Caco-2 (cell line): ENCODE results near the gene BLOC1S1. TPM values are rescaled to one million over a fixed set of nuclear protein-coding genes. Genes with fewer than 3 reads are reported as not detected.
A peak's percentile ranks its signal among the peaks of the same experiment; 100 is the strongest.

Source experiments
- BruUV-seq: library from RNA; stranded (reverse); fragments of 400-500 nt; replicated peaks from 2 replicates; lab custom pipeline; 2021; lab: Mats Ljungman, UMichigan
- CTCF ChIA-PET: fragments of 300-600 bp; sonication (Branson Sonifier 250); formaldehyde crosslinking; loops from one replicate; lab custom pipeline; 2022; ENCODE audit warnings: antibody characterized with exemption; lab: Charles Lee
- POLR2A ChIA-PET: fragments of 300-600 bp; sonication (Branson Sonifier 250); formaldehyde crosslinking; loops from one replicate; lab custom pipeline; 2022; ENCODE audit warnings: antibody characterized with exemption; lab: Charles Lee
- DNase-seq, 2 experiments: peaks; one replicate each; pipeline versions ENCODE4 v3.0.0 to v3.0.0-alpha.2; 2020 to 2022
- H3K27me3 ChIP-seq: replicated peaks from 2 replicates; pipeline ENCODE4 v1.6.0; 2011; ENCODE audit warnings: low read length; ENCODE audit not compliant: control insufficient read depth, insufficient read depth
- H3K36me3 ChIP-seq: 2 replicates; pipeline ENCODE4 v1.5.1; 2011; ENCODE audit warnings: low read length; ENCODE audit not compliant: control insufficient read depth, insufficient read depth
- H3K4me1 ChIP-seq: fragments of 250-450 bp; sonication (Bioruptor Pico); 2 replicates; pipeline ENCODE4 v1.5.1; 2020; ENCODE audit warnings: mild to moderate bottlenecking
- H3K4me3 ChIP-seq: 2 replicates; pipeline ENCODE4 v1.5.1; 2011; ENCODE audit warnings: low read depth, mild to moderate bottlenecking, control low read depth, low read length
- H3K9me3 ChIP-seq: fragments of 250-450 bp; sonication (Bioruptor Pico); 2 replicates; pipeline ENCODE4 v1.5.1; 2020; ENCODE audit warnings: mild to moderate bottlenecking, moderate library complexity
- H3K27ac Mint-ChIP-seq: one replicate; pipeline ENCODE4 v1.8.0; 2022; ENCODE audit warnings: mixed read lengths; ENCODE audit not compliant: unreplicated experiment
- H3K27me3 Mint-ChIP-seq: one replicate; pipeline ENCODE4 v1.8.0; 2022; ENCODE audit warnings: mixed read lengths; ENCODE audit not compliant: insufficient read depth, unreplicated experiment
- H3K36me3 Mint-ChIP-seq: one replicate; pipeline ENCODE4 v1.8.0; 2022; ENCODE audit warnings: mild to moderate bottlenecking, mixed read lengths; ENCODE audit not compliant: insufficient read depth, unreplicated experiment
- H3K4me1 Mint-ChIP-seq: one replicate; pipeline ENCODE4 v1.8.0; 2022; ENCODE audit warnings: low read depth, mixed read lengths; ENCODE audit not compliant: unreplicated experiment
- H3K4me3 Mint-ChIP-seq: one replicate; pipeline ENCODE4 v1.8.0; 2022; ENCODE audit warnings: mild to moderate bottlenecking, moderate library complexity, mixed read lengths; ENCODE audit not compliant: unreplicated experiment
- H3K9me3 Mint-ChIP-seq: one replicate; pipeline ENCODE4 v1.8.0; 2022; ENCODE audit warnings: mixed read lengths; ENCODE audit not compliant: unreplicated experiment
- CTCF ChIP-seq, 2 experiments: fragments of 200-600 bp in 1 of 2; IDR thresholded peaks; 1 replicate in 1 of 2; 2 replicates in 1 of 2; pipeline versions ENCODE4 v1.5.1 to v1.8.0; 2011 to 2022; ENCODE audit warnings: antibody characterized with exemption in 1 of 2, control low read depth in 1 of 2, inconsistent platforms in 1 of 2, low read depth in 1 of 2, low read length in 1 of 2, mild to moderate bottlenecking in 1 of 2, moderate library complexity in 1 of 2; ENCODE audit not compliant: insufficient read depth in 1 of 2, severe bottlenecking in 1 of 2, unreplicated experiment in 1 of 2
- intact Hi-C: fragments of 100-400 bp; cut with micrococcal nuclease; formaldehyde crosslinking; loops from one replicate; pipeline ENCODE4 v1.10.0; 2022; ENCODE audit not compliant: unreplicated experiment
- total RNA-seq: library from RNA; stranded (reverse); gene quantifications from 2 replicates; pipeline ENCODE4 v1.2.3, GENCODE V29; 2022

The BLOC1S1 gene
- total RNA-seq, 1 experiment from 2014 or later = 73.7 TPM

- peaks cover 58% of the 10 kb centered on the region for H3K36me3 Mint-ChIP-seq
- ChIA-PET CTCF (interaction anchor here (3.6 kb wide), 1 partner anchor 11 kb away, joined by 32 read pairs; no protein-coding TSS in a partner anchor), POLR2A (no interaction called here)
- H3K4me3 ChIP-seq = peak overlapping the region; percentile 90
- H3K36me3 ChIP-seq = peaks cover 4% of the 10 kb centered on the region
- TF ChIP-seq CTCF (IDR thresholded peaks at IDR 0.05; ENCODE audit: insufficient read depth in 1 of 2, low read depth in 1 of 2, low read length in 1 of 2, severe bottlenecking in 1 of 2, unreplicated experiment in 1 of 2) = no peak
- peaks cover 22% of the 10 kb centered on the region for H3K4me1 Mint-ChIP-seq
- DNase-seq = no peak
- H3K9me3 ChIP-seq = no peaks in the 10 kb centered on the region
- H3K4me1 ChIP-seq = peaks cover 23% of the 10 kb centered on the region
- H3K9me3 Mint-ChIP-seq = no peaks in the 10 kb centered on the region
- H3K27me3 ChIP-seq = no peaks in the 10 kb centered on the region
- H3K27ac Mint-ChIP-seq = peak overlapping the region; percentile 93
- peak overlapping the region; percentile 90 for H3K4me3 Mint-ChIP-seq
- H3K27me3 Mint-ChIP-seq = no peaks in the 10 kb centered on the region
- BruUV-seq = no TSS peak
- intact Hi-C loops = no loop called here
These were observed 11.1 kb downstream of the BLOC1S1 start for GRCh38 chr12:55726971-55727370.

- Mint-ChIP-seq H3K27ac (peak overlapping the region; percentile 93), H3K4me1 (peaks cover 22% of the 10 kb centered on the region), H3K36me3 (peaks cover 55% of the 10 kb centered on the region), H3K9me3 (no peaks in the 10 kb centered on the region), H3K27me3 (no peaks in the 10 kb centered on the region), H3K4me3 (peak overlapping the region; percentile 90)
- no peaks in the 10 kb centered on the region for H3K9me3 ChIP-seq
- no peaks in the 10 kb centered on the region for H3K27me3 ChIP-seq
- CTCF ChIA-PET = interaction anchor here (3.6 kb wide), 1 partner anchor 11 kb away, joined by 32 read pairs; no protein-coding TSS in a partner anchor
- intact Hi-C loops = no loop called here
- H3K4me3 ChIP-seq = peak overlapping the region; percentile 90
- peaks cover 4% of the 10 kb centered on the region for H3K36me3 ChIP-seq
- TF ChIP-seq CTCF (IDR thresholded peaks at IDR 0.05; ENCODE audit: insufficient read depth in 1 of 2, low read depth in 1 of 2, low read length in 1 of 2, severe bottlenecking in 1 of 2, unreplicated experiment in 1 of 2) = no peak
- POLR2A ChIA-PET = no interaction called here
- H3K4me1 ChIP-seq = peaks cover 23% of the 10 kb centered on the region
- no peak for DNase-seq
- TSS peak; percentile 25 for BruUV-seq
These were observed 11.9 kb downstream of the BLOC1S1 start for GRCh38 chr12:55727643-55728185.

- Mint-ChIP-seq H3K4me3 (peak overlapping the region; percentile 90), H3K36me3 (peaks cover 51% of the 10 kb centered on the region), H3K27me3 (no peaks in the 10 kb centered on the region), H3K9me3 (no peaks in the 10 kb centered on the region), H3K27ac (peak overlapping the region; percentile 93), H3K4me1 (peaks cover 19% of the 10 kb centered on the region)
- H3K27me3 ChIP-seq = no peaks in the 10 kb centered on the region
- peaks cover 4% of the 10 kb centered on the region for H3K36me3 ChIP-seq
- POLR2A ChIA-PET = interaction anchor here (0.6 to 1.8 kb wide), 4 partner anchors 8 to 89 kb away, joined by 3 to 14 read pairs (median 7); partner anchors contain the start of genes ORMDL2, RDH5 and SARNP
- TF ChIP-seq CTCF (IDR thresholded peaks at IDR 0.05; ENCODE audit: insufficient read depth in 1 of 2, low read depth in 1 of 2, low read length in 1 of 2, severe bottlenecking in 1 of 2, unreplicated experiment in 1 of 2) = no peak
- peak overlapping the region; percentile 90 for H3K4me3 ChIP-seq
- peak; percentile 65 to 67 for DNase-seq
- CTCF ChIA-PET = interaction anchor here (0.7 to 3.6 kb wide), 3 partner anchors 8 to 185 kb away, joined by 3 to 32 read pairs (median 12); partner anchors contain the start of gene RDH5
- no TSS peak for BruUV-seq
- H3K9me3 ChIP-seq = no peaks in the 10 kb centered on the region
- intact Hi-C loops = no loop called here
- H3K4me1 ChIP-seq = peaks cover 23% of the 10 kb centered on the region
These were observed 12.5 kb downstream of the BLOC1S1 start for GRCh38 chr12:55728186-55728938.
